GM13976 (cell line): ENCODE measurements around the gene MBD4.
"Not testable (repeated sequence)": the region's sequence is repeated elsewhere in the genome, so short reads cannot be mapped to it uniquely, and the experiment has no call there.

Experiments
- DNase-seq: peaks from one replicate; pipeline ENCODE4 v3.0.0; 2012; ENCODE audit warnings: low spot score
- CTCF ChIP-seq: IDR thresholded peaks from 2 replicates; pipeline ENCODE4 v1.5.1; 2012; ENCODE audit warnings: borderline replicate concordance, mild to moderate bottlenecking; ENCODE audit not compliant: insufficient read depth; ENCODE audit errors: extremely low read depth, missing control alignments, control extremely low read depth
- in situ Hi-C: fragments of 300-500 bp; cut with MboI; formaldehyde crosslinking; loops from one replicate; pipeline ENCODE4 v1.12.0; 2022; ENCODE audit warnings: low sequenced_read_pairs, mixed read lengths, inconsistent platforms; ENCODE audit not compliant: unreplicated experiment

MBD4 gene

GRCh38 chr3:129439817-129440617, at the start of gene MBD4, which contains the start of gene IFT122:
Gene MBD4, minus strand, starts transcription at chr3:129439948. Its CDS starts 115 bp downstream, at chr3:129439833.
Gene IFT122, plus strand, starts transcription at chr3:129440224. Its CDS starts 107 bp downstream, at chr3:129440331.
- peak; percentile 98 for DNase-seq
- TF ChIP-seq CTCF, result no peak
- in situ Hi-C loops, result no loop called here

GRCh38 chr3:129489258-129489657, 49.5 kb upstream of the MBD4 start:
- in situ Hi-C loops, result loop anchor here (25.0 kb wide), 1 partner anchor 348 kb away; no protein-coding TSS in a partner anchor

GRCh38 chr3:129487868-129488335, 48.2 kb upstream of the MBD4 start:
- DNase-seq, result not testable (repeated sequence)
- in situ Hi-C loops, result loop anchor here (25.0 kb wide), 1 partner anchor 349 kb away; no protein-coding TSS in a partner anchor

More at GRCh38 chr3:129489258-129489657, 49.5 kb upstream of the MBD4 start:
- not testable (repeated sequence) for DNase-seq

- DNase-seq, result no peak
- TF ChIP-seq CTCF, result no peak
- in situ Hi-C loops, result loop anchor here (25.0 kb wide), 1 partner anchor 350 kb away; no protein-coding TSS in a partner anchor
Measured at GRCh38 chr3:129487183-129487867, 47.6 kb upstream of the MBD4 start.

- no peak for DNase-seq
- no peak for TF ChIP-seq CTCF
- in situ Hi-C loops, result loop anchor here (25.0 kb wide), 1 partner anchor 351 kb away; no protein-coding TSS in a partner anchor
Measured at GRCh38 chr3:129486664-129487035, 46.9 kb upstream of the MBD4 start.

GRCh38 chr3:129485721-129486663, 46.2 kb upstream of the MBD4 start:
- TF ChIP-seq CTCF, result no peak
- peak; percentile 40 for DNase-seq
- in situ Hi-C loops, result loop anchor here (25.0 kb wide), 1 partner anchor 351 kb away; no protein-coding TSS in a partner anchor

- not testable (repeated sequence) for DNase-seq
- in situ Hi-C loops, result loop anchor here (25.0 kb wide), 1 partner anchor 352 kb away; no protein-coding TSS in a partner anchor
Measured at GRCh38 chr3:129485146-129485545, 45.4 kb upstream of the MBD4 start.
